Ishikawa (cell line): ENCODE data around the gene BCL2L1.

Experiments
- CEBPB ChIP-seq: IDR thresholded peaks from 2 replicates; pipeline ENCODE4 v1.6.1; 2012
- CREB1 ChIP-seq: IDR thresholded peaks from 2 replicates; pipeline ENCODE4 v1.6.1; 2012; ENCODE audit warnings: low read depth
- EGR1 ChIP-seq: IDR thresholded peaks from 2 replicates; pipeline ENCODE4 v1.6.1; 2012
- EP300 ChIP-seq: IDR thresholded peaks from 2 replicates; pipeline ENCODE4 v1.6.1; 2012; ENCODE audit warnings: borderline replicate concordance
- FOXM1 ChIP-seq: IDR thresholded peaks from 2 replicates; pipeline ENCODE4 v1.6.1; 2012; ENCODE audit warnings: low read depth, borderline replicate concordance
- MAX ChIP-seq: IDR thresholded peaks from 2 replicates; pipeline ENCODE4 v1.6.1; 2012
- NFIC ChIP-seq: IDR thresholded peaks from 2 replicates; pipeline ENCODE4 v1.6.1; 2012
- RAD21 ChIP-seq: IDR thresholded peaks from 2 replicates; pipeline ENCODE4 v1.6.1; 2012; ENCODE audit warnings: low read depth
- TAF1 ChIP-seq: IDR thresholded peaks from 2 replicates; pipeline ENCODE4 v1.6.1; 2012; ENCODE audit warnings: low read depth, mild to moderate bottlenecking
- TCF12 ChIP-seq: IDR thresholded peaks from 2 replicates; pipeline ENCODE4 v1.6.1; 2012; ENCODE audit warnings: low read depth
- TEAD4 ChIP-seq: IDR thresholded peaks from 2 replicates; pipeline ENCODE4 v1.6.1; 2012
- YY1 ChIP-seq: IDR thresholded peaks from 2 replicates; pipeline ENCODE4 v1.6.1; 2012; ENCODE audit warnings: low read depth
- ZBTB7A ChIP-seq: IDR thresholded peaks from 2 replicates; pipeline ENCODE4 v1.6.1; 2012; ENCODE audit warnings: low read depth
- TF ChIP-seq, protein P1 (sequence below): IDR thresholded peaks from 2 replicates; pipeline ENCODE4 v1.6.1; 2012
- TF ChIP-seq, protein P2 (sequence below): IDR thresholded peaks from 2 replicates; pipeline ENCODE4 v1.6.1; 2012; ENCODE audit warnings: low read depth, mild to moderate bottlenecking

BCL2L1 gene

DNA sequence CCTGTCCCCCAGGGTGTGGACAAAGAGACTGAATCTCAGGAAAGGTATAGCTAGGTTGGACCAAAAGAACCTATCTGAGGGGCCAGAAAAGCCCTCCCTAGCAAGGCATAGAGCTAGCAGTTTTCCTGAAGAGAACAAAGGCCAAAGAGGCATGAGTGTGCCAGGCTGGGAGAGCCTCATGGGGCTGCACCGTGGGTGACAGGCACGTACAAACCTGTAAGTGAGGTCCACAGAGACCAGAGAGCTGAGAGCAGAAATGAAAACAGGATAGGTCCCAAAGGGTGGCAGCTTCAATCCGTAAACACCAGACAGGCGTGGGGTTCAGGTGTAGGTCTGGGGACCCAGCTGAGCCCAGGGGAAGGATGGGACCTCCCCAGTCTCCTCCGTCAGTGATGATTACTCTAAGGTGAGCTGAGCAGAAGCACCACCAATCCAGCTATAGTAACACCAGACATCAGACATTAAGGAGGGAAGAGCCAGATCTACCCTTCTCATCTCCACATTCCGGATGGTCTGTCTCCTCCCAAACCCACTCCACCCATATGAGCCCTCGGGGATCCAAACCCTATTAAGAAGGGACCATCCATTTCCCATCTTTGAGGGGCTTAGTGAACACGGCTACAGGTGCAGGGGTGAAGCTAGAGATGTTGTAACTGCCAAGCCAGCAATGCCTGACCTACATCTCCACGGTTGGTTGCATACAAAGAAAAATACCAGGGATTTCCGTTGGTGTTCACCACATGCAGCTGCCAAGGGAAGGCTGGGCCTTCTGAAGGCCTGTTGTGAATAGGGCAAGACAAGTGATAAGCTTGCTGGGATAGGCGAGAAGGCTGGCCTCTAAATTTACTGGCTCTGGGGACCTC lies 38.3 kb downstream of the BCL2L1 start:
- peak; percentile 85 for TF ChIP-seq CEBPB
- no peak for TF ChIP-seq TAF1
- peak; percentile 71 for TF ChIP-seq EP300
- peak; percentile 84 for TF ChIP-seq TEAD4
- TF ChIP-seq MAX, result peak; percentile 75; the same call in 1 of the 2 replicates
- TF ChIP-seq ZBTB7A, result no peak
- TF ChIP-seq NFIC, result peak; percentile 75
- TF ChIP-seq EGR1, result no peak
- TF ChIP-seq YY1, result no peak
- TF ChIP-seq, protein P1, sequence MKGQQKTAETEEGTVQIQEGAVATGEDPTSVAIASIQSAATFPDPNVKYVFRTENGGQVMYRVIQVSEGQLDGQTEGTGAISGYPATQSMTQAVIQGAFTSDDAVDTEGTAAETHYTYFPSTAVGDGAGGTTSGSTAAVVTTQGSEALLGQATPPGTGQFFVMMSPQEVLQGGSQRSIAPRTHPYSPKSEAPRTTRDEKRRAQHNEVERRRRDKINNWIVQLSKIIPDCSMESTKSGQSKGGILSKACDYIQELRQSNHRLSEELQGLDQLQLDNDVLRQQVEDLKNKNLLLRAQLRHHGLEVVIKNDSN, result no peak
- no peak for TF ChIP-seq RAD21
- TF ChIP-seq CREB1, result no peak
- TF ChIP-seq TCF12, result peak; percentile 71
- TF ChIP-seq, protein P2, sequence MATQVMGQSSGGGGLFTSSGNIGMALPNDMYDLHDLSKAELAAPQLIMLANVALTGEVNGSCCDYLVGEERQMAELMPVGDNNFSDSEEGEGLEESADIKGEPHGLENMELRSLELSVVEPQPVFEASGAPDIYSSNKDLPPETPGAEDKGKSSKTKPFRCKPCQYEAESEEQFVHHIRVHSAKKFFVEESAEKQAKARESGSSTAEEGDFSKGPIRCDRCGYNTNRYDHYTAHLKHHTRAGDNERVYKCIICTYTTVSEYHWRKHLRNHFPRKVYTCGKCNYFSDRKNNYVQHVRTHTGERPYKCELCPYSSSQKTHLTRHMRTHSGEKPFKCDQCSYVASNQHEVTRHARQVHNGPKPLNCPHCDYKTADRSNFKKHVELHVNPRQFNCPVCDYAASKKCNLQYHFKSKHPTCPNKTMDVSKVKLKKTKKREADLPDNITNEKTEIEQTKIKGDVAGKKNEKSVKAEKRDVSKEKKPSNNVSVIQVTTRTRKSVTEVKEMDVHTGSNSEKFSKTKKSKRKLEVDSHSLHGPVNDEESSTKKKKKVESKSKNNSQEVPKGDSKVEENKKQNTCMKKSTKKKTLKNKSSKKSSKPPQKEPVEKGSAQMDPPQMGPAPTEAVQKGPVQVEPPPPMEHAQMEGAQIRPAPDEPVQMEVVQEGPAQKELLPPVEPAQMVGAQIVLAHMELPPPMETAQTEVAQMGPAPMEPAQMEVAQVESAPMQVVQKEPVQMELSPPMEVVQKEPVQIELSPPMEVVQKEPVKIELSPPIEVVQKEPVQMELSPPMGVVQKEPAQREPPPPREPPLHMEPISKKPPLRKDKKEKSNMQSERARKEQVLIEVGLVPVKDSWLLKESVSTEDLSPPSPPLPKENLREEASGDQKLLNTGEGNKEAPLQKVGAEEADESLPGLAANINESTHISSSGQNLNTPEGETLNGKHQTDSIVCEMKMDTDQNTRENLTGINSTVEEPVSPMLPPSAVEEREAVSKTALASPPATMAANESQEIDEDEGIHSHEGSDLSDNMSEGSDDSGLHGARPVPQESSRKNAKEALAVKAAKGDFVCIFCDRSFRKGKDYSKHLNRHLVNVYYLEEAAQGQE, result no peak
- 0 out of 2 replicates have a peak, but pooled peaks have one; percentile 31 for TF ChIP-seq FOXM1

GRCh38 chr20:31682927-31683326 lies 39.7 kb downstream of the BCL2L1 start:
- TF ChIP-seq, protein P1, result no peak
- no peak for TF ChIP-seq EP300
- TF ChIP-seq ZBTB7A, result no peak
- no peak for TF ChIP-seq RAD21
- TF ChIP-seq, protein P2, result no peak
- no peak for TF ChIP-seq MAX
- TF ChIP-seq NFIC, result no peak
- no peak for TF ChIP-seq TEAD4
- no peak for TF ChIP-seq YY1
- TF ChIP-seq EGR1, result no peak
- no peak for TF ChIP-seq TAF1

GRCh38 chr20:31682352-31682751 lies 40.3 kb downstream of the BCL2L1 start:
- TF ChIP-seq ZBTB7A, result no peak
- TF ChIP-seq FOXM1, result no peak
- TF ChIP-seq RAD21, result no peak
- TF ChIP-seq, protein P2, result no peak
- TF ChIP-seq TCF12, result no peak
- no peak for TF ChIP-seq YY1
- TF ChIP-seq EGR1, result no peak
- no peak for TF ChIP-seq EP300
- TF ChIP-seq, protein P1, result no peak
- no peak for TF ChIP-seq MAX
- TF ChIP-seq CREB1, result no peak
- no peak for TF ChIP-seq NFIC
- no peak for TF ChIP-seq CEBPB
- TF ChIP-seq TEAD4, result no peak
- no peak for TF ChIP-seq TAF1
